Mucosa of descending colon (tissue), 3 donors: ENCODE data around the gene CST5. TPM values are rescaled to one million over a fixed set of nuclear protein-coding genes. Genes with fewer than 3 reads are reported as not detected.
"Not testable (repeated sequence)": the region's sequence is repeated elsewhere in the genome, so short reads cannot be mapped to it uniquely, and the experiment has no call there.

Experiments used
- ATAC-seq: fragments of 200-7000 bp; cut with Tn5 transposase; one replicate; pipeline ENCODE4 v1.9.1; 2020; ENCODE audit warnings: mild to moderate bottlenecking, moderate library complexity
- DNase-seq, 3 donors: peaks; one replicate each; pipeline ENCODE4 v3.0.0-alpha.2; 2020
- H3K36me3 ChIP-seq: fragments of 200-600 bp; one replicate; pipeline ENCODE4 v1.8.0; 2021; ENCODE audit warnings: low read depth, mild to moderate bottlenecking
- H3K4me1 ChIP-seq: fragments of 200-600 bp; one replicate; pipeline ENCODE4 v1.8.0; 2021; ENCODE audit warnings: low read depth, mild to moderate bottlenecking
- H3K4me3 ChIP-seq: fragments of 200-600 bp; one replicate; pipeline ENCODE4 v1.8.0; 2021; ENCODE audit warnings: mild to moderate bottlenecking
- H3K9me3 ChIP-seq: fragments of 200-600 bp; one replicate; pipeline ENCODE4 v1.8.0; 2021; ENCODE audit warnings: mild to moderate bottlenecking
- CTCF ChIP-seq: fragments of 200-600 bp; IDR thresholded peaks from one replicate; pipeline ENCODE4 v1.8.0; 2022; ENCODE audit warnings: antibody characterized with exemption, mild to moderate bottlenecking
- intact Hi-C, 2 donors: fragments of 100-400 bp; cut with DNase I in 1 of 2; cut with micrococcal nuclease in 1 of 2; formaldehyde crosslinking; loops; one replicate each; pipeline versions ENCODE4 v1.11.0 to v1.11.1; 2022; cut with DNase I, micrococcal nuclease
- total RNA-seq, 3 donors: library from RNA; stranded (reverse); fragmentation: NEBNext Ultra II Directional in 2 of 3; extraction: Animal tissue kit (Norgen Biotek cat#: 25700) in 2 of 3; gene quantifications; one replicate each; pipeline versions ENCODE4 v1.2.1 to v1.2.4, GENCODE V29; 2021 to 2023
- donor health status: DM: no; HTN: no; CAD: no; lungs with moderate emphysema.
- donor health status: DM: no; HTN: no; CAD: no.
- donor health status: DM: no; HTN: yes; CAD: no.

CST5 gene
- total RNA-seq, 3 donors from 2014 or later: not detected

- H3K9me3 ChIP-seq: no peaks in the 10 kb centered on the region
- DNase-seq (no peak), ATAC-seq (no peak)
- TF ChIP-seq CTCF: no peak
- H3K4me3 ChIP-seq: no peak overlapping the region
- no peaks in the 10 kb centered on the region for H3K4me1 ChIP-seq
- no peaks in the 10 kb centered on the region for H3K36me3 ChIP-seq
- intact Hi-C loops: no loop called here
Observed at GRCh38 chr20:23884136-23884770, 4.7 kb upstream of the CST5 start.

GRCh38 chr20:23881371-23881770, 1.8 kb upstream of the CST5 start:
- intact Hi-C loops: no loop called here
- TF ChIP-seq CTCF: no peak
- no peak for DNase-seq
- H3K9me3 ChIP-seq: no peaks in the 10 kb centered on the region
- H3K36me3 ChIP-seq: no peaks in the 10 kb centered on the region
- no peaks in the 10 kb centered on the region for H3K4me1 ChIP-seq
- no peak for ATAC-seq
- no peak overlapping the region for H3K4me3 ChIP-seq

DNA sequence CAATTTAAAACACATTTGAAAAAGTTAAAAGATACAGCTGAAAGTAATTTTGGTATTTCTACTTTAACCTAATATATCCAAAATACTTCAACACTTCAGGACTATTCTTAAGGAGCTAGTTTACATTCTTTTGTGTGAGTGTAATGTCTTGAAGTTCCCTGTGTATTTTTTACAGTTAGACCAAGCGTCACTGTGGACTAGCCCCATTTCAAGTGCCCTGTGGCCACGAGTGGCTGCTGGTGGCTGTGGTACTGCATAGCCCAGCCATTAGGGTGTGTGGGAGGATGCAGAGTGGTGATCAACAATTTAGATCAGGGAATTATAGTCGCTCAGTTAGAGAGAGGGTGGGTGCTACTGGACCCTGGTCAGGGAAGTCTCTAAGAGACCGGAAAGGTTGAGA, 869 bp upstream of the CST5 start:
- DNase-seq (no peak), ATAC-seq (no peak)
- intact Hi-C loops: no loop called here

DNA sequence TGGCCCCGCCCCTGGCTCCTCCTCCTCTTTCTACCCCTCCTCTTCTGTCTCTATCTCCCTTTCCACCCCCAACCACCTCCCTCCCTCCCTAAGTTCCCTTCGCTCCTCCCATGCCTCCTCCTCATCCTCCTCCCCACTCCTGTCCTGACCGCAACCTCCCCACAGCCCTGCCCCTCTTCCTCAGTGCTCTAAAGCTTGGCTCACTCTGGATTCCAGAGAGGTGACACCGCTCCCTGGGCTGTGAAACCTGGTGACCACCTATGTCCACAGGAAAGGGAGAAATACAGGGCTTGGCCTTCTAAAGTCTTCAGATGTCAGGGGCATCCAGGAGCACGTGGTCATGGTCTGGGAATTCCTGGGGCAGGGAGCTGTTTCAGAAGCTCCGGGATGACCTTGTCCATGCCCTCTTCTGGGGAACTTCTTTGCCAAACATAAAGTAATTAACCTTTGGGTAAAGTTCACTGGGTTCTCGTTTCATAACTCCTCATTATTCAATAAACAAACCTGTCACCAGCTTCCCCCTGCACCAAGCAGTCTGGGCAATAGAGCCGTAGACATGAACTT, 345 bp upstream of the CST5 start:
- Histone ChIP-seq H3K4me1 (no peaks in the 10 kb centered on the region), H3K9me3 (no peaks in the 10 kb centered on the region), H3K4me3 (no peak overlapping the region), H3K36me3 (no peaks in the 10 kb centered on the region)
- intact Hi-C loops: no loop called here
- ATAC-seq (no peak), DNase-seq (no peak)
- TF ChIP-seq CTCF: no peak

More for the DNA sequence above, 869 bp upstream of the CST5 start:
- Histone ChIP-seq H3K4me1 (no peaks in the 10 kb centered on the region), H3K36me3 (no peaks in the 10 kb centered on the region), H3K9me3 (no peaks in the 10 kb centered on the region), H3K4me3 (no peak overlapping the region)
- TF ChIP-seq CTCF: no peak

GRCh38 chr20:23878787-23879186, 761 bp downstream of the CST5 start:
- H3K4me3 ChIP-seq: no peak overlapping the region
- intact Hi-C loops: no loop called here
- no peaks in the 10 kb centered on the region for H3K4me1 ChIP-seq
- no peaks in the 10 kb centered on the region for H3K36me3 ChIP-seq
- H3K9me3 ChIP-seq: no peaks in the 10 kb centered on the region
- ATAC-seq (no peak), DNase-seq (no peak)
- TF ChIP-seq CTCF: no peak

- H3K4me1 ChIP-seq, H3K4me3 ChIP-seq, ATAC-seq, H3K9me3 ChIP-seq, DNase-seq, intact Hi-C loops, H3K36me3 ChIP-seq: not testable (repeated sequence)
Observed at GRCh38 chr20:23878016-23878542, 1.5 kb downstream of the CST5 start.
